GM12891 (cell line): Measurements from ENCODE around the gene DSTN.
A peak's percentile ranks its signal among the peaks of the same experiment; 100 is the strongest.

ENCODE experiments used
- DNase-seq: peaks from one replicate; pipeline ENCODE4 v3.0.0; 2011; ENCODE audit warnings: low spot score; ENCODE audit not compliant: insufficient read length
- FAIRE-seq: peaks from 2 replicates; lab custom pipeline; 2011; peaks lifted over from hg19 to GRCh38; lab: Jason Lieb, UNC
- PAX5 ChIP-seq: IDR thresholded peaks from 2 replicates; pipeline ENCODE4 v1.6.1; 2011; ENCODE audit warnings: low read length, moderate library complexity, mild to moderate bottlenecking; ENCODE audit not compliant: insufficient read depth, severe bottlenecking
- POLR2A ChIP-seq: IDR thresholded peaks from 2 replicates; pipeline ENCODE4 v1.6.1; 2011; ENCODE audit warnings: low read depth, low read length, control low read depth
- POLR2AphosphoS5 ChIP-seq: IDR thresholded peaks from 2 replicates; pipeline ENCODE4 v1.6.1; 2011; ENCODE audit warnings: low read depth, low read length, control low read depth
- POU2F2 ChIP-seq: IDR thresholded peaks from 2 replicates; pipeline ENCODE4 v1.6.1; 2011; ENCODE audit warnings: low read depth, mild to moderate bottlenecking, control low read depth, low read length, moderate library complexity
- SPI1 ChIP-seq: IDR thresholded peaks from 2 replicates; pipeline ENCODE4 v1.6.1; 2011; ENCODE audit warnings: low read depth, low read length, control low read depth
- TAF1 ChIP-seq: IDR thresholded peaks from 2 replicates; pipeline ENCODE4 v1.6.1; 2011; ENCODE audit warnings: low read depth, low read length, control low read depth

Gene DSTN

GRCh38 chr20:17542993-17543412, 26.9 kb upstream of the DSTN start:
- DNase-seq (no peak), FAIRE-seq (no peak)
- TF ChIP-seq SPI1: no peak
- TF ChIP-seq TAF1: no peak
- no peak for TF ChIP-seq POLR2A
- TF ChIP-seq POLR2AphosphoS5: no peak
- TF ChIP-seq PAX5: no peak
- TF ChIP-seq POU2F2: no peak

GRCh38 chr20:17543531-17544131, 26.2 kb upstream of the DSTN start:
- FAIRE-seq (no peak), DNase-seq (no peak)
- TF ChIP-seq POU2F2 (no peak), POLR2AphosphoS5 (no peak), TAF1 (no peak), SPI1 (no peak), PAX5 (no peak), POLR2A (no peak)

GRCh38 chr20:17545127-17545526, 24.7 kb upstream of the DSTN start:
- FAIRE-seq: no peak
- TF ChIP-seq SPI1 (no peak), TAF1 (no peak), POLR2A (no peak), POLR2AphosphoS5 (no peak), PAX5 (no peak), POU2F2 (no peak)
- no peak for DNase-seq

- FAIRE-seq (no peak), DNase-seq (no peak)
- no peak for TF ChIP-seq TAF1
- no peak for TF ChIP-seq POLR2A
- TF ChIP-seq POU2F2: no peak
- no peak for TF ChIP-seq POLR2AphosphoS5
- TF ChIP-seq PAX5: no peak
- TF ChIP-seq SPI1: no peak
Measured at GRCh38 chr20:17549131-17549530, 20.7 kb upstream of the DSTN start.

DNA sequence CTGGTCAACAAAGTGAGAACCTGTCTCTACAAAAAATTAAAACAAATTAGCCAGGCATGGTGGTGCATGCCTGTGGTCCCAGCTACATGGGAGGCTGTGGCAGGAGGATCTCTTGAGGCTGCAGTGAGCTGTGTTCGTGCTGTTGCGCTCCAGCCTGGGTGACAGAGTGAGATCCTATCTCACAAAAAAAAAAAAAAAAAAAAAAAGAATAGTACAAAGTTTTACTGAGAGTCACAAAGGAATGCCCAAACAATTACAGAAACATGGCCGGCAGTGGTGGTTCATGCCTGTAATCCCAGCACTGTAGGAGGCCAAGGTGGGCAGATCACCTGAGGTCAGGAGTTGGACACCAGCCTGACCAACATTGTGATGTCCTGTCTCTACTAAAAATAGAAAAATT, 14.8 kb upstream of the DSTN start:
- FAIRE-seq (no peak), DNase-seq (no peak)
- no peak for TF ChIP-seq SPI1

DNA sequence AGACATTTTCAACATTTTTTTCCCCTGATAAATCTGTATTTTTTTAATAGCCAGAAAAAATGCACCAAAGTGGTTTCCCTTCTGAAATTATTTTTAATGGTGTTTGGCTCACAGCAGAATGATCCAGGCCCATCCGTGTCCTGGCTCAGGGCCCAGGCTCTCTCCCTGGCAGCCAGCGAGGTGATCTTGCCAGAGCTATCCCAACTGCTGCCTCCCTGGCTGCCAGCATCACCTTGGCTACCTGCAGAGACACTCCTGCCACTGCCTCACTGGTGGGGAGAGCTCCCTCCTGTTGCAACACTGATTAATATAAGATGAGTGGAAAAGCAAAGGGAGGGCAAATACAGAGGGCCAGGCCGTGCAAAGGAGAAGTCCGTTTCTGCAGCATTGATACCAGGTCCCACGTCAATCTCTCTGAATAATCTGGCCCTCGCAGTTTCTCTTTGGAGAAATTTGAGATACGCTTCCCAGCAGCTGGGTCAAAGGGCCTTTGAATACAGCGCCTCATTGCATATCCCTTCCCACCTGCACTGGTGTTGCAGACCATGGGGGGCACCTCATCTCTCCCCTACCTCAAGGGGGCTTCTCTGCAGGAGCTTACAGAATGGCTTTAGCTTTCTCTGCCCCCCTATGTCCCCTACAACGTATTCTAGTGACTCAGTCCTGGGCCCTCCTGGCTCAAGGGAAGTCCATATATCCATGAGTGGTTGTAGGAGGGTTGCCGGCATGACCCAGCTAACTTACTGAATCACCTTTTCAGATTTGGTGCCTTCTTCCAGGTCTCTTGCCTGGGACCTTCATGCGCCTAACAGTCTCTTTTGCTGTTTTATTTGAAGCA, 12.8 kb upstream of the DSTN start:
- DNase-seq: no peak

GRCh38 chr20:17557675-17558006, 12.2 kb upstream of the DSTN start:
- DNase-seq: no peak
- TF ChIP-seq PAX5 (no peak), POU2F2 (no peak)
- FAIRE-seq: no peak

More for the DNA sequence above, 12.8 kb upstream of the DSTN start:
- no peak for FAIRE-seq
- TF ChIP-seq POLR2A (no peak), TAF1 (no peak), POU2F2 (no peak), PAX5 (no peak), SPI1 (no peak), POLR2AphosphoS5 (no peak)

GRCh38 chr20:17558154-17558940, 11.5 kb upstream of the DSTN start:
- DNase-seq (no peak), FAIRE-seq (no peak)
- TF ChIP-seq SPI1 (peak; percentile 58; the same call in 1 of the 2 replicates), TAF1 (no peak)

DNA sequence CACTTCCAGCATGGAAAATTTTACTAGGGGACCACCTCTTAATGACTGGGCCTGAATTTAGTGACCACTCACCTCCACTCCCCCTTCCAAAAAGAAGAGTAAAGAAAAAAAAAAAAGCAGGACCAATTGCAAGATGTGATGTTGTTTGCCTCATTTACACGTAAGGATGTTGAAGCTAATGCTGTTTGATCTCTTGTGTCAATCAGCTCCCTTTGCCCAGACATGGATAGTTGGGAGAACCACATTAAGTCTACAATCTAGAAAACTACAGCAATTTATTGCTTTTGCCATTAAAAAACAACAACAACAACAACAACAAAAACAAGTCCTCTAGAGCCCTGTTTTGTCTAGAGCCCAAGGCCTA, 11.0 kb upstream of the DSTN start:
- DNase-seq: no peak
- TF ChIP-seq POLR2A (no peak), PAX5 (no peak), POU2F2 (no peak), TAF1 (no peak), POLR2AphosphoS5 (no peak), SPI1 (no peak)
- no peak for FAIRE-seq

DNA sequence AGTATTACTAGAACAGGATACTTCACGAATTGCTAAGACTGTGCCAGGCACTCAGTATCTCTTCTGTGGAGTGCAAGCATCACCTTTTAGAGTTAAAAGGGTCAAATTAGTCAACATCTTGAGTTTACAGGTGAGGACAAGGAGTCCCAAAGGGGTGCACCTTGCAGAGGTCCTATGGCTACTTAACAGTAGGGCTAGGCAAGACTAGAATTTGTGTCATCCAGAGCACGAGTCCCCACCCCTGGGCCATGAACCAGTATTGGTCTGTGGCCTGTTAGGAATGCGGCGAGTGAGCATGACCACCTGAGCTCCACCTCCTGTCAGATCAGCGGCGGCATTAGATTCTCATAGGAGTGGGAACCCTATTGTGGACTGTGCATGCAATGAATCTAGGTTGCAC, 10.5 kb upstream of the DSTN start:
- DNase-seq: no peak
- no peak for TF ChIP-seq PAX5
- TF ChIP-seq TAF1: no peak
- TF ChIP-seq POU2F2: no peak
- TF ChIP-seq POLR2AphosphoS5: no peak
- TF ChIP-seq SPI1: no peak
- TF ChIP-seq POLR2A: no peak
- no peak for FAIRE-seq
